GM18526 (cell line): ENCODE data around the gene DYNLL1.

Experiments
- POLR2A ChIP-seq: IDR thresholded peaks from 3 replicates; pipeline ENCODE4 v1.6.1; 2011; ENCODE audit not compliant: insufficient read length; ENCODE audit errors: extremely low read depth

DYNLL1 gene

GRCh38 chr12:120469450-120470149, 26.3 kb upstream of the DYNLL1 start, which contains the start of gene SRSF9:
Gene SRSF9 (minus strand): TSS chr12:120469748. CDS start chr12:120469609, 139 bp downstream.
- peak; percentile 83 for TF ChIP-seq POLR2A

- no peak for TF ChIP-seq POLR2A
Observed at GRCh38 chr12:120470150-120470784, 25.6 kb upstream of the DYNLL1 start.

- TF ChIP-seq POLR2A: no peak
Observed at GRCh38 chr12:120472521-120472920, 23.4 kb upstream of the DYNLL1 start.

- TF ChIP-seq POLR2A: no peak
Observed at GRCh38 chr12:120473807-120474615, 21.9 kb upstream of the DYNLL1 start.

- no peak for TF ChIP-seq POLR2A
Observed at GRCh38 chr12:120474616-120474960, 21.3 kb upstream of the DYNLL1 start.

DNA sequence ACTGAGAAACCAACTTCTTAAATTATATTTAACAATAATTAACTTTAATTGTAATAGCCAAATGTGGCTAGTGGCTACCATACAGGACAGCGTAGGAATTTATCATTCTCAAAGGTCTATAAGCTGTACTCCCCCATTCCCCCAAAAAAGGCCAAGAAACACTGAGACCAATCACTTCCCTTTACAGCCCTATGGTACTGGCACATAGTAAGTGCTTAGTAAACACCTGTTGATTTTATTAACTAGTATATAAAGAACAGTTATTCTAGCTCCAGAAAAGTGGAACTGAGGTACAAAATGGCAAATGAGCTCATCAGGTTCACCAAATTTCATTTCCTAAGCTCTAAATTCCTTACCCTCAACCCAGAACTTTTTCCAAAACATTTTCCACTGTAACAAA, 20.3 kb upstream of the DYNLL1 start:
- no peak for TF ChIP-seq POLR2A

DNA sequence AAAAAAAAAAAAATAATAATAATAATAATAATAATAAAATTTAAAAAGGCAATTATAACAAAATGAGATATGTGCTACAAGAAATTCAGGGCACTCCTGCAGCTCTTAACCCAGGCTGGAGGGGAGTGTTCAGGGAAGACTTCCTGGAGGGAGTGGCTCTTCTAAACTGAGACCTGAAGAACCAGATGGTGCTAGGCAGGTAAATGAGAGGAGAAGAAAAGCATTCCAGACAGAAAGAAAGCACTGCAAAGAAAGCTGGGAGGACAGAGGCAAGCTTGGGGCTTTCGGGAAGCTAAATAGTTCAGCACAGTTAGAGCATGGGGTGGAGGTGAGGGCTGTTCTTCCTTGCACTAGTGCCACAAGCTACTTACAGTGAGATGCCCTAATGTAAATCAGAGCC, 16.5 kb upstream of the DYNLL1 start:
- no peak for TF ChIP-seq POLR2A

- TF ChIP-seq POLR2A: no peak
Observed at GRCh38 chr12:120480211-120480610, 15.7 kb upstream of the DYNLL1 start.

- no peak for TF ChIP-seq POLR2A
Observed at GRCh38 chr12:120481022-120481767, 14.7 kb upstream of the DYNLL1 start.

DNA sequence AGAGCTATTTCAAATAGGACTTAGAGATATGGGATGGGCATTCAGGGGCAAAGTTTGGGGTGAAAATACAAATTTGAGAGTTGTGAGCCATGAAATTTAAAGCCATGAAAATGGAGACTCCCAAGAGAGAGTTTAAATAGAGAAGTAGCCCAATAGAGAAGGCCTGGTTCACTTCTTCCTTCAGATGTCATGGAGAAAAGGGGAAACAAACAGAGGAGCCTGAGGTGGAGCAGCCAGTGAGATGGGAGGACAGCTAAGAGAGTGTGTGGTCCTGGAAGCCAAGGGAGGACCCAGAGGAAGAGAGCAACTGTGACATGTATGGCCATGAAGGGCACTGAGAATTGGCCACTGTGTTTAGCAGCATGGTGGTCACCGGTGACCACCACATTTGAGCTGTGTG, 12.3 kb upstream of the DYNLL1 start:
- TF ChIP-seq POLR2A: no peak

- TF ChIP-seq POLR2A: no peak
Observed at GRCh38 chr12:120485961-120486881, 9.7 kb upstream of the DYNLL1 start.

DNA sequence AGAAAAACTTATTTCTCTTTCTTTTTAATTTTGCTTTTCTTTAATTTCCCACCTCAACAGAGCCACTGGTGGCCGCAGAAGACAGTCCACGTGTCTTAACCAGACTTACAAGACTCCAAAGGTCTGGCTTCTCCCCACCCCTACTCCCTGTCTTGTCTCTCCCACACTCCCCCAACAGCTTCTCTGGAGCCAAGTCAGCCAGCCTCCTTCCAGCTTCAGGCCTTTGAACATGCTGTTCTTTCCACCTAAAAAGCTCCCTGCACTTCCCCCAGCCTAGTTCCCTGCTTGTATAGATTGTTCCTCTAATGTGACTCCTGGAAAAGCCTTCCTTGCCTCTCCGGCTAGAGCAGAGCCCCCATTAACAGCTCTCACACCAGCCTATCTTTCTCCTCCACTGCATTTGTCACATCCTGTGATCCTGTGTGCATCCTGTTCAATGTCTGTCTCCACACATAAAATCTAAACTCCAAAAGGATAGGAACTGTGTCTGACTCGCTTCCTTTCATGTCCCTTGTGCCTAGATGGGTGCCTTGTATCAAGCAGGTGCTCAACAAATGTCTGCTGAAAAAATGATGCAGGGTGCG, 7.8 kb upstream of the DYNLL1 start:
- no peak for TF ChIP-seq POLR2A

DNA sequence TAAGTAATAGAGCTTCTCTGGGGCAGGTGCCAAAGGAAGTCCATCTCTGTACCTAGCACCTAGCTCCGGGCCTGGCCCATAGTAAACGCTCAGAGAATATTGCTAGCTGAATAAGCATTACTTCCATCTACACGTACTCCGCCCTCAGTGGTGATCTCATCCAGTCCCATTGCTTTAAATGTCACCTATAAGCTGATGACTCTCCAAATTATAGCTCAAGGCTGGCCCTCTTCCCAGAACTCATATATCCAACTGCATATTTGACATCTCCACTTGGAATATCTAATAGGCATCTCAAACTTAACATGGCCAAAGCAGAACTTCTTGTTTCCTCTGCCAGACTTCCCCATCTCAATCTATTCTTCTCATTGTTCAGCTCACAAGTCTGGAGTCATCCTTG, 6.9 kb upstream of the DYNLL1 start:
- no peak for TF ChIP-seq POLR2A

DNA sequence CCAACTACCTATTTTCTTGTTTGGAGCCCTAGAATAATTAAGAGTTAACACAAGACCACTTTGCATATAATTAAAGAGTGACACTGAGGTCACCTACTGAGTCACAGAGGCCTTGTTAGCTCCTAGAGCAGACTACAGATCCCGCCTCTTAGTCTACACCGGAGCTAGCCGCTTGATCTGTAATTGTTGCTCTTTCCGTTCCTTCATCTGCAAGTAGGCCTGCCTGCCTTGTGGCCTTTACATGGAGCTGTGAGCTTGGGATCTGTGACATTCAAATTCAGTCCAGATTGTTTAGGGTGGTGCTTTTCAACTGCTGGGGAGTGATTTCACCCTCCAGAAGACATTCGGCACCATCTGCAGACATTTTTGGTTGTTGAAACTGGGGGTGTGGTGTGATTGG, 5.6 kb upstream of the DYNLL1 start:
- no peak for TF ChIP-seq POLR2A
